GM10847 (cell line): Measurements from ENCODE around the gene GLIPR2.

ENCODE experiments used
- POLR2A ChIP-seq: IDR thresholded peaks from 2 replicates; pipeline ENCODE4 v1.6.1; 2011; ENCODE audit not compliant: insufficient read length; ENCODE audit errors: extremely low read depth

The GLIPR2 gene

GRCh38 chr9:36150574-36151315 lies 14.2 kb downstream of the GLIPR2 start:
- TF ChIP-seq POLR2A: no peak

- TF ChIP-seq POLR2A: peak; percentile 33
Observed at GRCh38 chr9:36151316-36152210, 15.0 kb downstream of the GLIPR2 start.

GRCh38 chr9:36152741-36153438 lies 16.4 kb downstream of the GLIPR2 start:
- TF ChIP-seq POLR2A: no peak

GRCh38 chr9:36153746-36154145 lies 17.2 kb downstream of the GLIPR2 start:
- no peak for TF ChIP-seq POLR2A

- no peak for TF ChIP-seq POLR2A
Observed at GRCh38 chr9:36154331-36154952, 17.9 kb downstream of the GLIPR2 start.

GRCh38 chr9:36156116-36156515 lies 19.6 kb downstream of the GLIPR2 start:
- no peak for TF ChIP-seq POLR2A

GRCh38 chr9:36158122-36158521 lies 21.6 kb downstream of the GLIPR2 start:
- no peak for TF ChIP-seq POLR2A

GRCh38 chr9:36158917-36159316 lies 22.4 kb downstream of the GLIPR2 start:
- no peak for TF ChIP-seq POLR2A

- TF ChIP-seq POLR2A: no peak
Observed at GRCh38 chr9:36161187-36161586, 24.7 kb downstream of the GLIPR2 start.

- TF ChIP-seq POLR2A: no peak
Observed at GRCh38 chr9:36162211-36162738, 25.7 kb downstream of the GLIPR2 start.

GRCh38 chr9:36163049-36163785 lies 26.7 kb downstream of the GLIPR2 start:
- TF ChIP-seq POLR2A: no peak

GRCh38 chr9:36163786-36164170 lies 27.2 kb downstream of the GLIPR2 start:
- no peak for TF ChIP-seq POLR2A

GRCh38 chr9:36164372-36164771 lies 27.8 kb downstream of the GLIPR2 start:
- no peak for TF ChIP-seq POLR2A

GRCh38 chr9:36164989-36165388 lies 28.5 kb downstream of the GLIPR2 start:
- TF ChIP-seq POLR2A: no peak
